Activated CD8-positive, alpha-beta memory T cell treated with anti-CD3 and anti-CD28 coated beads, Interleukin-2, amount 50 U/mL, for 1 hour (primary cell): ENCODE data around the gene OBSCN.
"Not testable (repeated sequence)": the region's sequence is repeated elsewhere in the genome, so short reads cannot be mapped to it uniquely, and the experiment has no call there.

ENCODE experiments used
- DNase-seq: peaks from one replicate; pipeline ENCODE4 v3.0.0-alpha.2; 2020; ENCODE audit errors: extremely low read depth

OBSCN gene

DNA sequence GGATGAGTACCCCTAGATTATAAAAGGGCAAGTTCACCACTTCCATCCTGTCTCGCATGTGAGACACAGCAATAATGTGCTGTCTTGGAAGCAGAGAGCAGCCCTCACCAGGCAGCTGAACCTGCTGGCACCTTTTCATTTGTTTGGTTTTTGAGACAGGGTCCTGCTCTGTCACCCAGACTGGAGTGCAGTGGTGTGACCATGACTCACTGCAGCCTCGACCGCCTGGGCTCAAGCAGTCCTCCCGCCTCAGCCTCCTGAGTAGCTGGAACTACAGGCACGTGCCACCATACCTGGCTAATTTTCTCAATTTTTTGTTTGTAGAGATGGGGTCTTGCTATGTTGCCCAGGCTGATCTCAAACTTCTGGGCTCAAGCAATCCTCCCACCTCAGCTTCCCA is 20.3 kb downstream of the OBSCN start:
- DNase-seq: not testable (repeated sequence)

- DNase-seq: no peak
These were observed 20.8 kb downstream of the OBSCN start for GRCh38 chr1:228228601-228229074.

DNA sequence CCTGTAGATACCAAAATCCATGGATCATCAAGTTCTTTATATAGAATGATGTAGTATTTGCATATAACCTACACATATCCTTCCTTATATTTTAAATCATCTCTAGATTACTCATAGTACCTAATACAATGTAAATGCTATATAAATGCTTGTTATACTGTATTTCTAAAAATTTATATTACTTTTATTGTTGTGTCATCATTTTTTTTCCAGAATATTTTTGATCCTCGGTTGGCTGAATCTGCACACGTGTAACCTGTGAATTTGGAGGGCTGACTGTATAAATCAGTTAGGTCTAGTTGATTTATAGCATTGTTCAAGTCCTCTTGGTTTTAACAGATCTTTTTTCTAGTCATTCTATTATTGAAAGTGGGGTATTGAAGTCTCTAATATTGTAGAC is 23.3 kb downstream of the OBSCN start:
- no peak for DNase-seq

DNA sequence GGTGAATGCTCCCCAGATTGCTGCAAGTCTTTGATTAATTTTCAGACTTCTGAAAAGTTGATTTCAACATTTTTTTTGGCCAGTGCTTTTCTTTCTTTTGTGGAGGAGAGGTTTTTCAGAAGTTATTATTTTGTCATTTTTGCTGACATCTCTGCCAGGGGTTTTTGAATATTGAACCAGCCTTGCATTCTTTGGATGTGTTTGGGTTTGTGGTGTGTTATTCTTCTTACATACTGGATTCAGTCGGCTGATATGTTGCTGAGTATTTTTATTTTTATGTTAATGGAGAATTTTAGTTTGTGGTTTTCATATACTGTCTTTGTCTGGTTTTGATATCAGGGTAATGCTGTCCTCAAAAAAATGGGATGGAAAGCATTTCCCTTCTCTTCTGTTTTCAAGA is 25.3 kb downstream of the OBSCN start:
- no peak for DNase-seq

DNA sequence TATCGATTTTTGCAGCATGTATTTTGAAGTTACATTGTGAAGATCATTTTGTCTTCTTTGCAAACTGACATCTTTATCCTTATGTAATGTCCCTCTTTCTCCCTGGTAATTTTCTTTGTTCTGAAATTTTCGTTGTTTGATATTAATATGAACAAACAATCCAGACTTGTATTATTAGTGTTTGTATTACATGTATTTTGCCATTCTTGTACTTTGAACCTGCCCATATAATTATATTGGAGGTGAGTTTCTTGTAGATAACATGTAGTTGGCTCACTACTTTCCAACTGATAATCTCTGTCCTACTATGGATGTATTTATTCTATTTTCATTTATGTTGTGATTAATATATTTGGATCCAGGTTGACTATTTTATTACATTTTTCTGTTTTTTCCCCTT is 27.1 kb downstream of the OBSCN start:
- DNase-seq: no peak

DNA sequence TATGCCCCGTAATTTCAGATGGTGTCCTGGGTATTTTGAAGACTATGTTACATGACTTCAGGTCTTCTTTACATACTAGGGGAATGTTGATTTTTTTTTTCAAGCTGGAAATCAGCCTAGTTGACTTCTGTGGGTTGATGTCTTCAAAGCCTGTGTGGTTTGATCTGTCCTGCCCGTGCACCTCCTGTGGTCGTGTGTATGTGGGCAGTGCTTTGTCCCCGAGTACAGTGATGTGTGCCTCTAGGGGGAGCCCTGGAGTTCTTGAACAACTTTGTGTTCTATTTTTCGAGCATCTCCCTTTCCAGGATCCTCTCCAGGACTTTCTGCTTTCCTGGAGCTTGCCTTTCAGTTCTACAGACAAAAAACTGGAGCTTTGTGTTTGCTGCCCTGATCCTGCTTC is 28.9 kb downstream of the OBSCN start:
- no peak for DNase-seq

- no peak for DNase-seq
These were observed 30.2 kb downstream of the OBSCN start for GRCh38 chr1:228238007-228238406.

DNA sequence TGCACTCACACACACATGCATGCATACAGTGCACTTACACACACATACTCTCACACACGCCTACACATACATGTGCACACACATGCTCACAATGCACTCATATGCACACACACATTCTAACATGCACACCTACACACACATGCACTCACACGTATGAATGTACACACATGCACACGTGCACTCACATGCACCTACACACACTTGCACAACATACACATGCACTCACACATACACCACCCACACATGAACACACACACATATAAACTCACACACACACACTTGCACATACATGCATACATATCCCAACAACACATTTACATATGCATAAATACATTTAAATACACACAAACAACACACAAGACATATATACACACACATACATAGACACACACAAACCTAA is 30.6 kb downstream of the OBSCN start:
- DNase-seq: no peak

- DNase-seq: no peak
These were observed 32.8 kb downstream of the OBSCN start for GRCh38 chr1:228240411-228241240.

DNA sequence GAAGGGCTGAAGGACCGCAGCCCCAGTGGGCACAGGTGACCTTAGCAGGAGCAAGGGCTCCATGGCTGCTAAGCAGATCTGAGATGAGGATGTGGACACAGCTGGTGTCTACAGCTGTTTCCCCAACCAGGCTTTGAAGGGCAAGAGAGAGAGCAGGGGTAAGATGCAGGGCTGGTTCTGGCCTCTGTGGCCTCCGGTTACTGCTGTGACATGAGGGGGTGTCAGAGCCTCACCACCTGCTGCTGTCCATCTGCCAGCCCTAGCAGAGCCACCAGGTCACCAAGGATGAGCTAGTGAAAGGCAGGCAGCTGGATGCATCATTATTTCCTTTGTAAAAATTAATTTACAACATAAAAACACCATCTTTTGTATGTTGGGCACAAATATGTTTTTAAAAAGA is 33.4 kb downstream of the OBSCN start:
- no peak for DNase-seq

DNA sequence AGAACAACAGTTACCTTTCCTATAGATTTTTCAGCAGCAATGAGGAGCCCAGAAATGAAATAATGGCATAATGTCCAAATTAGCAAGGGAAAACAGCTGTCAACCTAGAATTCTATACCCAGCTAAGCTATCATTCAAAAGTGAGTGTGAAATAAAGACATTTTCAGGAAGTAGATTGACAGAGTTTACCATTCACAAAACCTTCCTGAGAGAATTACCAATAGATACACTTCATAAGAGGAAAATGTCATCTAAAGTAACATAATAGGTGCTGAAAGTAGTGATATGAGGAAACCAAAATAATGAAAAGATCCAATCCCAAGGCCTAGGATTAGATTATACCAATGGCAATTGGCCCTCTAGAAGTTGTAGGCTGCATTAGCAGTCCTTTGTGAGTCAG is 34.6 kb downstream of the OBSCN start:
- no peak for DNase-seq

GRCh38 chr1:228243093-228243492 is 35.2 kb downstream of the OBSCN start:
- DNase-seq: no peak

DNA sequence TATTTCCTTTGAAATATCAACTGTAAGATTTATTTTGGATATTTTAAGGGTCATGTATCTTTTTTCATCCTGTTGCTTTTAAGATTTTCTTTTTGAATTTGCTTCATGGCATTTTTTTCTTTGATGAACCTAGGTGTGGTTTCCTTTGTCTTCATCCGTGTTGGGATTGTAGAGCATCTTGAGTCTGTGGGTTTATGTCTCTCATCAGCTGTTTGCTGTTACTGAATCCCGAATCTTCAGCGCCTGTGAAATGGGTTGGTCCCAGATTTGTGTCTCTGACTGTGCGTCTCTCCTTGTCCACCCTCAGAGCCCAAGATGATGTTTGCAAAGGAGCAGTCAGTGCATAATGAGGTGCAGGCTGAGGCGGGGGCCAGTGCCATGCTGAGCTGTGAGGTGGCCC is 36.1 kb downstream of the OBSCN start:
- DNase-seq: not testable (repeated sequence)

DNA sequence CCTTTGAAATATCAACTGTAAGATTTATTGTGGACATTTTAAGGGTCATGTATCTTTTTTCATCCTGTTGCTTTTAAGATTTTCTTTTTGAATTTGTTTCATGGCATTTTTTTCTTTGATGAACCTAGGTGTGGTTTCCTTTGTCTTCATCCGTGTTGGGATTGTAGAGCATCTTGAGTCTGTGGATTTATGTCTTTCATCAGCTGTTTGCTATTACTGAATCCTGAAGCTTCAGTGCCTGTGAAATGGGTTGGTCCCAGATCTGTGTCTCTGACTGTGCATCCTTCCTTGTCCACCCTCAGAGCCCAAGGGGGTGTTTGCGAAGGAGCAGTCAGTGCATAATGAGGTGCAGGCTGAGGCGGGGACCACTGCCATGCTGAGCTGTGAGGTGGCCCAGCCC is 37.3 kb downstream of the OBSCN start:
- no peak for DNase-seq

DNA sequence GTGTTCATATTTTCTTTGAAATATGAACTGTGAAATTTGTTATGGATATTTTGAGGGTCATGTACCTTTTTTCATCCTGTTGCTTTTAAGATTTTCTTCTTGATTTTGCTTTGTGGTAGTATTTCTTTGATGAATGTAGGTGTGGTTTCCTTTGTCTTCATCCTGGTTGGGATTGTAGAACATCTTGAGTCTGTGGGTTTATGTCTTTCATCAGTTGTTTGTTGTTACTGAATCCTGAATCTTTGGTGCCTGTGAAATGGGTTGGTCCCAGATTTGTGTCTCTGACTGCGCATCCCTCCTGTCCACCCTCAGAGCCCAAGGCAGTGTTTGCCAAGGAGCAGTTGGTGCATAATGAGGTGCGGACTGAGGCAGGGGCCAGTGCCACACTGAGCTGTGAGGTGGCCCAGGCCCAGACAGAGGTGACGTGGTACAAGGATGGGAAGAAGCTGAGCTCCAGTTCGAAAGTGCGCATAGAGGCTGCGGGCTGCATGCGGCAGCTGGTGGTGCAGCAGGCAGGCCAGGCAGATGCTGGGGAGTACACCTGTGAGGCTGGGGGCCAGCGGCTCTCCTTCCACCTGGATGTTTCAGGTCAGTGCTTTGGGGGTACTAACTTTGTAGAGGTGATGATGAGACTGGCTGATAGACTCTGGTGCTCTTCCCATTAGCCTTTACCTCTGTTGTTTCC is 38.5 kb downstream of the OBSCN start:
- no peak for DNase-seq

- no peak for DNase-seq
These were observed 41.9 kb downstream of the OBSCN start for GRCh38 chr1:228249513-228250305.

DNA sequence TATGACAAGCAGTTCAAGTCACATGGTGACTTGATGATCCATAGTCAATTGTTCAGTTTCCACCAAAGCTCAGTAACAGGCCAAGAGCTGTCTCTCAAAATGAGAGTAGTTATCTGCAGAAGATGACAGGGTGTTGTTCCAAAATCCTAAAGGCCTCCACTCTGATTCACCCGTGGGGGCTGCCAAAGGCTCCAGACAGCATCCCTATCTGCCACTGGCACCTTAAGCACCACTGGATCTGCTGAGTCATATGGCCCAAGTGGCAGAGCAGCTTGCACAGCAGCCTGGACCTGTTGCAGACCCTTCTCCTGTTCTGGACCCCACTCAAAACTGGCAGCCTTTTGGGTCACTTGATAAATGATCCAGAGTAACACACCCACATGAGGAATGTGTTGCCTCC is 44.6 kb downstream of the OBSCN start:
- not testable (repeated sequence) for DNase-seq

GRCh38 chr1:228256626-228257375 is 49.0 kb downstream of the OBSCN start:
- DNase-seq: no peak

GRCh38 chr1:228258486-228258885 is 50.6 kb downstream of the OBSCN start:
- no peak for DNase-seq

DNA sequence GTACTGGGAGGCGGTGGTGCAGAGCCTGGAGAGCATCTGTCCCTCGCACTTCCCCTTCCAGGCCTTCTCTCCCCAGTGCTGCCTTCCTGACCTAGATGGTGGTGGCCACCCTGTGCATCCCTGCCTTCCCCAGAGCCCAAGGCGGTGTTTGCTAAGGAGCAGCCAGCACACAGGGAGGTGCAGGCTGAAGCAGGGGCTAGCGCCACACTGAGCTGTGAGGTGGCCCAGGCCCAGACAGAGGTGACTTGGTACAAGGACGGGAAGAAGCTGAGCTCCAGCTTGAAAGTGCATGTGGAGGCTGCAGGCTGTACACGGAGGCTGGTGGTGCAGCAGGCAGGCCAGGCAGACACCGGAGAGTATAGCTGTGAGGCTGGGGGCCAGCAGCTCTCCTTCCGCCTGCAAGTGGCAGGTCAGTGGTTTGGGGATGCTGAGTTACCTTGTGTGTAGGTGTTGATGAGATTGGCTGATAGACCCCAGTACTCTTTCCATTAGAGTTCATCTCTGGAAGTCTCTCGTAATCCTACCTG is 51.6 kb downstream of the OBSCN start:
- no peak for DNase-seq

DNA sequence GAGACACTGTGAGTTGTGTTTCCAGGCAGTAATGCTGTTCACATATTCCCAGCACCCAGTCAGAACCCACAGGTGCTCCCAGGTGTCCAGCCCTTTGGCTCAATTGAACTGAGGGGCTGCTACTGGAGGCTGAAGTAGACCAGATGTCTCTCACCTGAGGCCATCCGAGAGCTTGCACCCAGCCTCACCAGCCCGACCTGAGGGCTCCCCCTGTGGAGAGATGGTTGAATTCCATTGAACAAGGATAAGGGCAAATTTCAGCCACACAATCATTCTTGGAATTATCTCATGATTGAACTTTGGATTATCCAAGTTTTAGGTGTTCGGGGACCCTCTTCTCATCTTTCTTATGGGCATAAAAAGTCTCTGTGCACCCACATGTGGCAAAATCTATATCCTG is 52.1 kb downstream of the OBSCN start:
- DNase-seq: no peak
